Right renal cortex interstitium (tissue), 3 donors: ENCODE results near the gene GFER. TPM values are rescaled to one million over a fixed set of nuclear protein-coding genes. Genes with fewer than 3 reads are reported as not detected.
"Not testable (repeated sequence)": the region's sequence is repeated elsewhere in the genome, so short reads cannot be mapped to it uniquely, and the experiment has no call there.

Source experiments
- DNase-seq, 3 donors: peaks; one replicate each; pipeline ENCODE4 v3.0.0-alpha.2; 2013; ENCODE audit warnings: low read depth in 3 of 3, low spot score in 2 of 3
- polyA plus RNA-seq, 3 donors: library from polyadenylated mRNA; unstranded; fragments of 120-200 nt; gene quantifications; one replicate each; pipeline ENCODE4 v1.2.1, GENCODE V29; 2013; ENCODE audit not compliant: insufficient read length in 3 of 3

The GFER gene
- polyA plus RNA-seq, 3 donors, result 20.5 to 22.0 (median 21.1) TPM

- peak in 1 of 3 donors; percentile 66 for DNase-seq
These were observed 20.0 kb downstream of the GFER start for GRCh38 chr16:2003827-2004641.

DNA sequence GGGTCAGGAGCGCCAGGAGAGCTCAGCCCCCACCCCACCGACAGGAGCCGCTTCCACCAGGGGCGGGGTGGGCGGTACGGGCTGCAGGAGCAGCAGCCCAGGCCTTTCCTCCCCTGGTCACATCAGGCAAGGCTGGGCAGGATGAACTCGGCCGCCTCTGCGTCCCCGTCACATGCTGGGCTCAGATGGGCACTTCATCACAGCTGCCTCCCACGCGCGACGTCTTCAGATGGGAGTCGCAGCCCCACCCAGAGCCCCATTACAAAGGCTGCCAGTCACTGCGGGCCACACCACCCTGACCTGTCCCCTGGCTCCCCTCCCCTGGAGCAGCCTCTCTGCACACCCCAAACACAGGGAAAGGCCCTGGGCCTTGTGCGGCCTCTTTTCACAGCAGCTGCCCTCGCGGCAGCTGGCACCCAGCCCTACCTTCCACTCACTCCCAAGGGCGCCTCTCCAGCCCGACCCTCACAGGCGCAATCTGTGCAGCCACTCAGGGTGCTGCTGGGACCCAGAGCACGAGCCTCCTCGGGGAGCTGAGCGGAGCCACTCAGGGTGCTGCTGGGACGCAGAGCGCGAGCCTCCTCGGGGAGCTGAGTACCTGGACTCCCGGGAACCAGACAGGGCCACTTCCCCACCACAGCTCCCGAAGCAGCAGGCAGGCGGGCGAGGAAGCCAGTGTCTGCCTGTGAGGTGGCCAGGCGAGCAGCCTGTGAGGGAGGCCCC, 21.0 kb downstream of the GFER start:
- DNase-seq, result no peak

GRCh38 chr16:2005646-2006045, 21.7 kb downstream of the GFER start:
- DNase-seq, result no peak

DNA sequence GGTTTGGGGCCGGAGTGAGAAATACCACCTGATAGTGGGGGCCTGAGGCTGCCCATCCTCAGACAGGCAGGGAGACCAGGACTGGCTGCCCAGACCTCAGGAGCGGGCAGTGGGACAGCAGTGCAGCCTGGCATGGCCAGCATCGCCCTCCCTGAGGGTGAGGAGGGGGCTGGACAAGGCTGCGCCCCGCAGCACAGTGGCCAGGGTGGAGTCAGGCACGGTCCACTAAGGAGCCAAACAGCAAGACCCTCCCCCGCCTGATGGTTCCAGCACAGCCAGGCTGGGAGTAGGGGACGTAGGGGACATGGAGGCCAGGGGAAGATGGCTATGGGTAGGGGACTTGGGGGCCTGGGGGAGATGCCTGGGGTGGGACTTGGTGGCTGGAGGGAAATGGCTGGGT, 22.3 kb downstream of the GFER start:
- DNase-seq, result no peak

- DNase-seq, result no peak
These were observed 23.3 kb downstream of the GFER start for GRCh38 chr16:2007081-2007836.

DNA sequence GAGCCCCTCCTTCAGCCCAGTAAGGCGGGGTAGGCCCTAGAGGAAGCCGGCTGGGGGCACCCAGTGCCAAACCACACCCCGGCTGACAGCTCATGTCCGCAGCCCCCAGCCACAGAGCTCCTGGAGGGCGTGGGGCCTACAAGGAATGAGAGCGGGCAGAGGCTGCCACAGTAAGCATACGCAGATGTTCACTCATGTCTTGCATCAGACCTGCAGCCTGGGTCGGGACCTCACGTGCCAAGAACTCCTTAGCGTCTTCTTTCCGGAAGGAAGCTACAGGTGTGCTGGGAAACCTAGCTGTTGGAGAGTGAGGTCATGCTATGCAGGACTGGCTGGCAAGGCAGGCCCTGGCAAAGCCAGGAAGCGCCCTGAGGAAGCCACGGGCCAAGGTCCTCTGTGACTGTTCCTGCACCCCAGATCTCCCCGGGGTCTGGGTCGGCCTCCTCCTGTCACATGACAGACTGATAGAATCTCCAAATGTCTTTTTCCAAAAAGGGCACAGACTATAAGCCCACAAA, 24.1 kb downstream of the GFER start:
- no peak for DNase-seq

DNA sequence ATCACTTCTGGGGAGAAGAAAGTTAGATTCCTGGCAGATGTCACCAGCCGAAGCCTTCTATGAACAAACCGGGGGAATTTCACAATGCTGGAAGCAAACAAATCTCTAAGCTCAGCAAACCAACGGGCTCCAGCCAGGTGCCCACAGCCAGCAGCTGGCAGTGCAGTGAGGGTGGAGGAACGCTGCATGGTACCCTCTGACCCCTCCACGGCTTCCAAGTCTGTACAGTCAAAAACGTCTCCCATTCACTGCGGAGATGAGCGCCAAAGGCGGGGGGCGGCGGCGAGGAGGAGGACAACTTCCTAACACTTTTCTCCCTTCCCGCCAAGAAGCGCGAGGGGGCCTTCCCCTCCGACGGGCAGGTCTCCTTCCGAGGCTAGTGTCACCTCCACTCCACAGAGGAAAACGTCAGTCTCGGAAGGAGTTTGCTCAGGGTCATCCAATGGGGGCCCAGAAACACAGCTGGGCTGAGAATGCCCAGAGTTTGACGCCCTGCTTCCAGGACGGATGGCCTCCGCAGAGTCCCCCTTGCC, 24.7 kb downstream of the GFER start:
- no peak for DNase-seq

DNA sequence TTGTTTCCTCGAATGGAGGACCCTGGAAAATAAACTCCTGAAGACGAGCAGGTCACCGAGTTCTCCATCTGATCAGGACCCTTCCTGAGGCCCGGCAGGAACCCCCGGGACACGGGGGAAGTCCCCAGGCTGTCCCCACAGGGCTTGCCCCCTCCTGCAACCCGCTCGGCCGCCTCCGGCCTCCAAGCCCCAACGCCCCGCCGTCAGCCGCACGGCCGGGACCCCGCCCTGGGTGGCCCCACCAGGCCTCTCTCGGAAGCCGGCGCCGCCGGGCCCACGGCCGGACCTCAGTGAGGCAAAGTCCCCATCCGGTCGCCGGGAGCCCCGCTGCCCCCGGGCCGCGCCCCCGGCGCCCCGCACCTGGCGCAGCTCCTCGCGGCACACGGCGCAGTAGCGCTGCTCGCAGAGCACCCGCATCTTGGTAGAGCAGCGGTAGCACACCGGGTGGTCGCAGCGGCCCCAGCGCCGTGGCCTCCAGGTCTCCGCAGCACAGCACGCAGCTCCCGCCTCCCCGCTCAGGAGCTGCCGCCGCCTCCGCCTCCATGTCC, 25.2 kb downstream of the GFER start:
- DNase-seq, result no peak

GRCh38 chr16:2009791-2010510, 26.0 kb downstream of the GFER start, which contains the start of gene ZNF598:
Gene ZNF598, minus strand, starts transcription at chr16:2009821.
- peak in 1 of 3 donors; percentile 75 for DNase-seq

GRCh38 chr16:2011726-2012125, 27.7 kb downstream of the GFER start:
- DNase-seq, result not testable (repeated sequence)

DNA sequence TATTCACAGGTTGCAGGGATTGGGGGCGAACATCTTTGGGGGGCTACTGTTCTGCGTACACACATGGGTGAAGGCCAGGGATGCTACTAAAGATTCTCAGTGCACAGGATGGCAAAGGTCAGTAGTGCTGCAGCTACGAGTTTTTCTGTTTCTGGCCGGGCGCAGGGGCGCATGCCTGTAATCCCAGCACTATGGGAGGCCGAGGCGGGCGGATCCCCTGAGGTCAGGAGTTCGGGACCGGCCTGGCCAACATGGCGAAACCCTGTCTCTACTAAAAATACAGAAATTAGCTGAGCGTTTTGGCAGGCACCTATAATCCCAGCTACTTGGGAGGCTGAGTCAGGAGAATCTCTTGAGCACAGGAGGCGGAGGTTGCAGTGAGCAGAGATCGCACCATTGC, 29.5 kb downstream of the GFER start:
- DNase-seq, result no peak

DNA sequence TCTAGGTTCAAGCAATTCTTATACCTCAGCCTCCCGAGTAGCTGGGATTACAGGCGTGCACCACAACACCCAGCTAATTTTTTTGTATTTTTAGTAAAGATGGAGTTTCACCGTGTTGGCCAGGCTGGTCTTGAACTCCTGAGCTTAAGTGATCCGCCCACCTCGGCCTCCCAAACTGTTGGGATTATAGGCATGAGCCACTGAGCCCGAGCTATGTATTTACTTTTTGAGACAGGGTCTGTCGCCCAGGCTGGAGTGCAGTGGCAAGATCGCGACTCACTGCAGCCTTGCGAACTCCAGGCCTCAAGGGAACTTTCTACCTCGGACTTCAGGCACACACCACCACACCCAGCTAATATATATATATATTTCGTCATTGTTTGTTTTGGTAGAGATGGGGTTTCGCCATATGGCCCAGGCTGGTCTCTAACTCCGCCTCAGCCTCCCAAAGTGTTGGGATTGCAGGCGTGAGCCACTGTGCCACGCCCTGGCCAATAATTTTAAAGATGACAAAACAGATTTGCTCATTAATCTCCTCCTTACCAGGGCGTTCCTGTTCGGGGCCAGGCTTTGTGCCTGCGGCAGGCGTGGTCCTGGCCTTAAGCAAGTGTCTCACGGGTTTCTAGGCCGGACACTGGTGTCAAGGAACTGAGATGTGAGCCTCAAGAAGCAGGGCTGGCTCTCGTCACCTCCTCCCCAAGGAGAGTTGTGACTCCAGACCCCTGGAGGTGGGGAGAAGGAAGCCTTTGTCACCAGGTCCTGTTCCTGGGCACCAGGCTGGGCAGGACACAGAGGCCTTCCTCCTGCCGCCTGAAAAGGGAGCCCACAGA, 31.3 kb downstream of the GFER start:
- no peak for DNase-seq

DNA sequence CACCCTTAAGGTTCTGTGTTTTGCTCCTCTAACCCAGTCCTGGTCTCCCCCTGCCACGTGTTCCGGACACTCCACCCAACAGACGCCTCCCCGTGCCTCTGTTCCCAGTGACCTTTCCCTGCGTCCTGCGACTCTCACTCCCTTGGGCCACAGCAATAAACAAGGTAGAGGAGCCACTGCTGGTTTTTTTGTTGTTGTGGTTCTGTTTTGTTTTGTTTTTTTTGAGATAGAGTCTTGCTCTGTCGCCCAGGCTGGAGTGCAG, 31.9 kb downstream of the GFER start:
- DNase-seq, result no peak

- DNase-seq, result no peak
These were observed 32.5 kb downstream of the GFER start for GRCh38 chr16:2016407-2016922.

DNA sequence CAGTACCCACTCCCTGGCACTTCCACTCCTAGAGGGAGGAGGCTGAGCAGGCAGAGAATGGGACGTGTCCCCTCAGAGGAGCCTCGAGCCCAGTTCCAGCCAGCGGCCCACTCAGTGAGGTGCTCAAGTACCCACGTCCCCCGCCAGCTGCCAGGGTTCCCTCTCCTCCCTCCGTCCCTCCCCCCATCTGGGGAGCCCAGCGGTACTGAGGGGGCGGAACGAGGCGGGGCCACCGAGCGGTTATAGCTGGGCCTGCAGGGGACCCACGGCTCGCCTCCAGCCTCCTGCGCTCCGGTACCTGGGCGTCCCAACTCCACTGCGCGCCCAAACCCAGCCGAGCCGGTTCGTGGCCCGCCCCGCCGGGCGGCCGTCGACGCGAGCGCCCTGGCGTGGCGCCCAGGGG, 35.5 kb downstream of the GFER start, which contains the start of gene NPW:
NPW (plus strand) TSS at position 268 of the 403 bp plus-strand sequence.
- no peak for DNase-seq

GRCh38 chr16:2019921-2020831, 36.2 kb downstream of the GFER start:
- DNase-seq, result no peak

- no peak for DNase-seq
These were observed 38.7 kb downstream of the GFER start for GRCh38 chr16:2022723-2023091.
